ENCODE data around the gene RND3.

Gene RND3

GRCh38 chr2:150494234-150494945 is 6.9 kb upstream of the RND3 start:
- no peak for DNase-seq (ENCODE audit: low read depth in 2 of 2)

GRCh38 chr2:150491943-150492342 is 4.5 kb upstream of the RND3 start:
- DNase-seq (ENCODE audit: low read depth in 2 of 2): no peak

GRCh38 chr2:150491430-150491829 is 4.0 kb upstream of the RND3 start:
- no peak for DNase-seq (ENCODE audit: low read depth in 2 of 2)

GRCh38 chr2:150490466-150490865 is 3.0 kb upstream of the RND3 start:
- no peak for DNase-seq (ENCODE audit: low read depth in 2 of 2)

GRCh38 chr2:150486539-150487484 is 655 bp downstream of the RND3 start:
- DNase-seq (ENCODE audit: low read depth in 2 of 2): no peak

GRCh38 chr2:150485871-150486538 is 1.5 kb downstream of the RND3 start:
- no peak for DNase-seq (ENCODE audit: low read depth in 2 of 2)

- no peak for DNase-seq (ENCODE audit: low read depth in 2 of 2)
Measured at GRCh38 chr2:150485114-150485870, 2.2 kb downstream of the RND3 start.

GRCh38 chr2:150484461-150485021 is 2.9 kb downstream of the RND3 start:
- DNase-seq (ENCODE audit: low read depth in 2 of 2): no peak

- DNase-seq (ENCODE audit: low read depth in 2 of 2): no peak
Measured at GRCh38 chr2:150484006-150484405, 3.5 kb downstream of the RND3 start.

GRCh38 chr2:150483532-150483931 is 3.9 kb downstream of the RND3 start:
- no peak for DNase-seq (ENCODE audit: low read depth in 2 of 2)

GRCh38 chr2:150482667-150483400 is 4.6 kb downstream of the RND3 start:
- no peak for DNase-seq (ENCODE audit: low read depth in 2 of 2)

GRCh38 chr2:150482111-150482510 is 5.4 kb downstream of the RND3 start:
- DNase-seq (ENCODE audit: low read depth in 2 of 2): no peak

- no peak for DNase-seq (ENCODE audit: low read depth in 2 of 2)
Measured at GRCh38 chr2:150480971-150481830, 6.3 kb downstream of the RND3 start.

GRCh38 chr2:150480241-150480640 is 7.2 kb downstream of the RND3 start:
- DNase-seq (ENCODE audit: low read depth in 2 of 2): no peak

- no peak for DNase-seq (ENCODE audit: low read depth in 2 of 2)
Measured at GRCh38 chr2:150479075-150479915, 8.2 kb downstream of the RND3 start.

GRCh38 chr2:150478200-150478974 is 9.1 kb downstream of the RND3 start:
- no peak for DNase-seq (ENCODE audit: low read depth in 2 of 2)

GRCh38 chr2:150477347-150477746 is 10.1 kb downstream of the RND3 start:
- no peak for DNase-seq (ENCODE audit: low read depth in 2 of 2)

GRCh38 chr2:150476809-150477302 is 10.6 kb downstream of the RND3 start:
- no peak for DNase-seq (ENCODE audit: low read depth in 2 of 2)

Data from stimulated activated CD8-positive, alpha-beta memory T cell treated with anti-CD3 and anti-CD28 coated beads, Interleukin-2, amount 100 ng/mL, for 1 hour (primary cell).